22Rv1 (cell line): Measurements from ENCODE around the gene ADAMTS20.

Experiments
- CTCF ChIP-seq: fragments of 450-650 bp; IDR thresholded peaks from 2 replicates; pipeline ENCODE4 v1.5.1; 2017; ENCODE audit warnings: mild to moderate bottlenecking
- ZFX ChIP-seq: fragments of 450-650 bp; IDR thresholded peaks from 2 replicates; pipeline ENCODE4 v1.6.1; 2017; ENCODE audit warnings: antibody characterized with exemption, borderline replicate concordance

DNA sequence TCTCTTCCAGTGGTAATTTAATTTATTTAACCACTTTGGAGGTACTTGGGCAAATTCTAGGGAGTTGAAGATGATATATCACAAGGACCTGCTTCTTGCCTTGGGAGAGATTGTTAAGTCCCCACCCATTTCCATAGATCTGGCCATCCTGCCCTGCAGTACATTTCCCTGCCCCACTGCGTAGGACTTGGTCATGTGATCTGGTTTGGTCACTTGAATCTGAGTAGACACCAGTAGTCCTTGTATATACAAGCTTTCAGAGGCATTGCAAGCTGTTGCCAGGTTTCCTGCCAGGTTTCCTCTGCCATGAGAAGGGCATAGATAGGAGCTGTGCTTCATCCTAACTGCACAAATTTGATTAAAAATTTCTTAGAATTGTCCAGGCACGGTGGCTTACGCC is 200.0 kb downstream of the ADAMTS20 start:
- TF ChIP-seq CTCF (no peak), ZFX (no peak)
